HG03521 (cell line): Measurements from ENCODE around the gene AMZ1.
"Not testable (repeated sequence)": the region's sequence is repeated elsewhere in the genome, so short reads cannot be mapped to it uniquely, and the experiment has no call there.

Source experiments
- ATAC-seq: cut with Tn5 transposase; IDR thresholded peaks from one replicate; pipeline ENCODE4 v1.9.1; 2021; ENCODE audit warnings: mild to moderate bottlenecking, moderate library complexity; ENCODE audit not compliant: unreplicated experiment

AMZ1 gene

GRCh38 chr7:2724453-2725177, 36.6 kb downstream of the AMZ1 start:
- ATAC-seq: no peak

- ATAC-seq: no peak
These were observed 37.4 kb downstream of the AMZ1 start for GRCh38 chr7:2725178-2726105.

GRCh38 chr7:2726316-2727018, 38.5 kb downstream of the AMZ1 start:
- no peak for ATAC-seq

- ATAC-seq: not testable (repeated sequence)
These were observed 39.2 kb downstream of the AMZ1 start for GRCh38 chr7:2727206-2727605.

- no peak for ATAC-seq
These were observed 40.5 kb downstream of the AMZ1 start for GRCh38 chr7:2728316-2729030.

GRCh38 chr7:2729031-2729892, 41.3 kb downstream of the AMZ1 start:
- no peak for ATAC-seq

GRCh38 chr7:2729893-2730716, 42.1 kb downstream of the AMZ1 start:
- ATAC-seq: no peak

- ATAC-seq: no peak
These were observed 43.1 kb downstream of the AMZ1 start for GRCh38 chr7:2730846-2731770.

- ATAC-seq: no peak
These were observed 44.4 kb downstream of the AMZ1 start for GRCh38 chr7:2732388-2732787.

- no peak for ATAC-seq
These were observed 45.1 kb downstream of the AMZ1 start for GRCh38 chr7:2732959-2733584.

- ATAC-seq: no peak
These were observed 46.2 kb downstream of the AMZ1 start for GRCh38 chr7:2734084-2734686.

GRCh38 chr7:2734751-2735571, 47.0 kb downstream of the AMZ1 start:
- no peak for ATAC-seq

GRCh38 chr7:2735744-2736143, 47.7 kb downstream of the AMZ1 start:
- ATAC-seq: no peak

- ATAC-seq: no peak
These were observed 48.5 kb downstream of the AMZ1 start for GRCh38 chr7:2736411-2736914.

- not testable (repeated sequence) for ATAC-seq
These were observed 49.2 kb downstream of the AMZ1 start for GRCh38 chr7:2737005-2737743.
